ENCODE measurements around the gene ATOH8. TPM values are rescaled to one million over a fixed set of nuclear protein-coding genes. Genes with fewer than 3 reads are reported as not detected.

The ATOH8 gene
- total RNA-seq, 2 experiments from 2014 or later, result 0.44 TPM; not detected in 1

DNA sequence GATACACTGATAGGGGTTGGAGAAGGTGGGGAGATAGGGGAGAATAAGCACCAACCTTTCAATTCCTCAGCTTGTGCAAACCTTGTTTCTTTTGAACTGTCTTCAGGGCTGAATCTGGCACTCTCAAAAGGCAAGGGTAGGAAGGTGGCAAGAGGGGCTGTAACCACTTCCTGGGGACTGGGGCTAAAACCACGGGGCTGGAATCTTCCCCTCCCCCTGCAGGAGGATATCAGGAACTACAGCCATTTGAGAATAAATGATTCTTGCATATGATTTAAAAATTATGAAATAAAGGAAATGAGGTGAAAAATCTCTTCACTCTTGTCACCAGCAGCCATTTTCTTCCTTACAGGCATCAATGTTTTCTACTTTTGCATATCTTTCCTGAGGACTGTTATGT lies 50.8 kb downstream of the ATOH8 start:
- intact Hi-C loops (cut with micrococcal nuclease; ENCODE audit: unreplicated experiment), result no loop called here
- DNase-seq (ENCODE audit: low spot score), result peak; percentile 60
- H3K27ac ChIP-seq (ENCODE audit: low read depth, low read length, poor library complexity, severe bottlenecking), result no peak overlapping the region
- H4K20me1 ChIP-seq (ENCODE audit: insufficient read depth, low read length), result no peaks in the 10 kb centered on the region
- H3K9me2 ChIP-seq (ENCODE audit: insufficient read depth, low read length), result no peaks in the 10 kb centered on the region
- POLR2A ChIA-PET, result no interaction called here
- H3K4me2 ChIP-seq (ENCODE audit: low read length), result no peak overlapping the region
- peak overlapping the region; percentile 28; the same call in 1 of the 2 replicates for H2AFZ ChIP-seq (ENCODE audit: low read length)
- CTCF ChIA-PET (ENCODE audit: unreplicated experiment), result no interaction called here
- no peak overlapping the region for H3K4me3 ChIP-seq (ENCODE audit: low read depth, low read length, poor library complexity, severe bottlenecking)
- H3K36me3 ChIP-seq (ENCODE audit: insufficient read depth, low read length), result no peaks in the 10 kb centered on the region
- TF ChIP-seq EZH2phosphoT487 (IDR thresholded peaks at IDR 0.05; ENCODE audit: borderline replicate concordance, low read depth, low read length) (no peak), CTCF (conservative IDR thresholded peaks at IDR 0.05; ENCODE audit: low read length) (peak; percentile 73)
- no peaks in the 10 kb centered on the region for H3K9me3 ChIP-seq (ENCODE audit: low read length)
- BruUV-seq (replicated peaks), result no TSS peak
- no peaks in the 10 kb centered on the region for H3K79me2 ChIP-seq (ENCODE audit: insufficient read depth, low read depth, low read length)
- H3K4me1 ChIP-seq (ENCODE audit: insufficient read depth, low read length, poor library complexity, severe bottlenecking), result peaks cover 5% of the 10 kb centered on the region

DNA sequence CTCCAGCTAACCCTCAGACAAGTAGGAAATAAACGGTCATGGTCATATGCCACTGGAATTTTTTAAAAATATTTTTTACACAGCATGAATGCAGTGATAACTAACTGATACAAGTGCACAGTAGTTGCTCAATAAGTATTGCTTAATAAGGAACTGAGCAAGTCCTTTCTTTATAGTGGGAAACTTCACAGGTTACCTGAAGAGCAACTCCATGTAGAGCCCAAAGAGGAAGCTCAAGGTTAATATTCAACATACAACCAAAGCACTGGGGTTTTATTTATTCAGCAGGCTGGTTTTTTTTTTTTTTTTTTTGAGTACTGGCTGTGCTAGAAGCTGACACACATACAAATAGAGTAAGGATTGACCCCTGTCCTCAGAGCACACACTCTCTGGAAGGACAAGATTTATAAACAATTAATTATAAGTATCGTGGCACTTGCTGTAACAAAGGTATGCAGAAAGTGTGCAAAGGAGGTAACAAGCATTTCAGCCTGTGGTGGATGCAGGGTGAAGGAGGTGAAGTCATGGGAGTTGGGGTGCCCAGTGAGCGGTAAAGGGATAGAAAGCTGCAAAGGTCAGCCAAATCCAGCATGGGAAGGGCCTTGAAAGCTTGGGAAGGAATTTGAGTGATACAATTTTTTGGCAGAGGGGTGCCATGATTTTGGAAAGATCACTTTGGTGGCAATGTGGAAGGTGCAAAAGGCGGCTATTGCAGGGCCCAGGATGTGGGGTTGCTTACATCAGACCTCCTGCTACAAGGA lies 52.7 kb downstream of the ATOH8 start:
- ChIA-PET POLR2A (interaction anchor here (0.6 to 0.7 kb wide), 4 partner anchors 49 to 619 kb away, joined by 3 to 7 read pairs (median 4); no protein-coding TSS in a partner anchor), CTCF (ENCODE audit: unreplicated experiment) (no interaction called here)
- DNase-seq (ENCODE audit: low spot score), result no peak
- Histone ChIP-seq H3K9me2 (ENCODE audit: insufficient read depth, low read length) (no peaks in the 10 kb centered on the region), H4K20me1 (ENCODE audit: insufficient read depth, low read length) (no peaks in the 10 kb centered on the region), H2AFZ (ENCODE audit: low read length) (no peak overlapping the region), H3K4me1 (ENCODE audit: insufficient read depth, low read length, poor library complexity, severe bottlenecking) (peaks cover 5% of the 10 kb centered on the region), H3K36me3 (ENCODE audit: insufficient read depth, low read length) (no peaks in the 10 kb centered on the region), H3K27ac (ENCODE audit: low read depth, low read length, poor library complexity, severe bottlenecking) (no peak overlapping the region), H3K79me2 (ENCODE audit: insufficient read depth, low read depth, low read length) (no peaks in the 10 kb centered on the region), H3K9me3 (ENCODE audit: low read length) (no peaks in the 10 kb centered on the region), H3K4me2 (ENCODE audit: low read length) (no peak overlapping the region), H3K4me3 (ENCODE audit: low read depth, low read length, poor library complexity, severe bottlenecking) (no peak overlapping the region)
- no TSS peak for BruUV-seq (replicated peaks)
- intact Hi-C loops (cut with micrococcal nuclease; ENCODE audit: unreplicated experiment), result no loop called here
- no peak for TF ChIP-seq CTCF (conservative IDR thresholded peaks at IDR 0.05; ENCODE audit: low read length)
- TF ChIP-seq EZH2phosphoT487 (IDR thresholded peaks at IDR 0.05; ENCODE audit: borderline replicate concordance, low read depth, low read length), result no peak

DNA sequence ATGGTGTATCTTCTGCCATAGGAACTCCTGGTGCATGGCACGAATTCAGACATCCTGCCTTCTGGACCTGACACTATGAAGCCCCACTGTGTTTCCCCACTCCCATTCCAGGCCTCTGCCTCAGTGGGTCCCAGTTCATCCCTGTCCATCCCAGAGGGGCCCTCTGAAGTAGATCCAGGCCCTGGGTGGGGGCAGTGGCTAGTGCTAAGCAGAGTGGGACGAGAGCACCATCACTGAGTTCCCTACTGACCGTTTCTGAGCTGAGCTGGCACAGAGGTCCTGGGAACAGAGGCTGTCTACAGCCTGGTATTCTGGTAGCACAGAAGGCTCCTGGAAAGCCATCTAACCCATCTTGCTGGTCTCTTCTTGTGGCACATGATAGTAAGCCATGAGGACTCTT lies 54.0 kb downstream of the ATOH8 start:
- Histone ChIP-seq H3K9me2 (ENCODE audit: insufficient read depth, low read length) (no peaks in the 10 kb centered on the region), H3K4me2 (ENCODE audit: low read length) (no peak overlapping the region), H2AFZ (ENCODE audit: low read length) (no peak overlapping the region), H3K27ac (ENCODE audit: low read depth, low read length, poor library complexity, severe bottlenecking) (no peak overlapping the region), H3K4me1 (ENCODE audit: insufficient read depth, low read length, poor library complexity, severe bottlenecking) (peaks cover 5% of the 10 kb centered on the region), H3K9me3 (ENCODE audit: low read length) (no peaks in the 10 kb centered on the region), H3K79me2 (ENCODE audit: insufficient read depth, low read depth, low read length) (no peaks in the 10 kb centered on the region), H3K36me3 (ENCODE audit: insufficient read depth, low read length) (no peaks in the 10 kb centered on the region), H3K4me3 (ENCODE audit: low read depth, low read length, poor library complexity, severe bottlenecking) (no peak overlapping the region), H4K20me1 (ENCODE audit: insufficient read depth, low read length) (no peaks in the 10 kb centered on the region)
- TF ChIP-seq EZH2phosphoT487 (IDR thresholded peaks at IDR 0.05; ENCODE audit: borderline replicate concordance, low read depth, low read length) (no peak), CTCF (conservative IDR thresholded peaks at IDR 0.05; ENCODE audit: low read length) (no peak)
- intact Hi-C loops (cut with micrococcal nuclease; ENCODE audit: unreplicated experiment), result no loop called here
- POLR2A ChIA-PET, result no interaction called here
- CTCF ChIA-PET (ENCODE audit: unreplicated experiment), result no interaction called here
- no TSS peak for BruUV-seq (replicated peaks)
- no peak for DNase-seq (ENCODE audit: low spot score)
